PC-3 (cell line): ENCODE measurements around the gene UBE2R2.

Experiments
- EZH2 ChIP-seq: fragments of 300-600 bp; sonication (generic); IDR thresholded peaks from one replicate; pipeline ENCODE4 v1.6.1; 2017; ENCODE audit warnings: antibody characterized with exemption, mild to moderate bottlenecking, low read length; ENCODE audit not compliant: unreplicated experiment
- TF ChIP-seq, protein P1 (sequence below): fragments of 300-600 bp; sonication (generic); conservative IDR thresholded peaks from 2 replicates; pipeline ENCODE4 v1.5.1; 2017; ENCODE audit warnings: antibody characterized with exemption, low read depth, mild to moderate bottlenecking, low read length

DNA sequence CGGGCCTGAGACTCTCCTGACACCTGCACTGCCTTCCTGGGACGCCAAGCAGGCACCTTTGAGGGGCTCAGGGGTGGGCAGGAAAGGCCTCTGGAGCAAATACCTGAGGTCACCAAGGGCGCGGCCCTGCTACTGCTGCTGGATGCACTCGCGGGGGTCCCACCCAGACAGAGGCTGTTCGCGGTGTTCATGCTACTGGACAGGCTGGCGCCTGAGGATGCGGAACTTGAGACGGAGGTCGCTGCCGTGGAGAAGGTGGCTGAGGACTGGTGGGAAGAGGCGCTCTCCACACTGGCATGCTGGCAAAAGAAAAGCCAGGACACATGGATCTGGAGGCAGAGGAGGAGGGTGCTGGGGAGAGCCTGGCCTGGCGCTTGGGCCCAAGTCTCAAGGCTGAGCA lies 110.7 kb downstream of the UBE2R2 start:
- TF ChIP-seq, protein P1, sequence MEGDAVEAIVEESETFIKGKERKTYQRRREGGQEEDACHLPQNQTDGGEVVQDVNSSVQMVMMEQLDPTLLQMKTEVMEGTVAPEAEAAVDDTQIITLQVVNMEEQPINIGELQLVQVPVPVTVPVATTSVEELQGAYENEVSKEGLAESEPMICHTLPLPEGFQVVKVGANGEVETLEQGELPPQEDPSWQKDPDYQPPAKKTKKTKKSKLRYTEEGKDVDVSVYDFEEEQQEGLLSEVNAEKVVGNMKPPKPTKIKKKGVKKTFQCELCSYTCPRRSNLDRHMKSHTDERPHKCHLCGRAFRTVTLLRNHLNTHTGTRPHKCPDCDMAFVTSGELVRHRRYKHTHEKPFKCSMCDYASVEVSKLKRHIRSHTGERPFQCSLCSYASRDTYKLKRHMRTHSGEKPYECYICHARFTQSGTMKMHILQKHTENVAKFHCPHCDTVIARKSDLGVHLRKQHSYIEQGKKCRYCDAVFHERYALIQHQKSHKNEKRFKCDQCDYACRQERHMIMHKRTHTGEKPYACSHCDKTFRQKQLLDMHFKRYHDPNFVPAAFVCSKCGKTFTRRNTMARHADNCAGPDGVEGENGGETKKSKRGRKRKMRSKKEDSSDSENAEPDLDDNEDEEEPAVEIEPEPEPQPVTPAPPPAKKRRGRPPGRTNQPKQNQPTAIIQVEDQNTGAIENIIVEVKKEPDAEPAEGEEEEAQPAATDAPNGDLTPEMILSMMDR: no peak
- TF ChIP-seq EZH2: no peak
